Stimulated activated CD4-positive, alpha-beta T cell treated with anti-CD3 and anti-CD28 coated beads, Interleukin-1b, Interleukin-23, amount 100 ng/mL, for 24 hours (primary cell): ENCODE results near the gene LIMA1.
"Not testable (repeated sequence)": the region's sequence is repeated elsewhere in the genome, so short reads cannot be mapped to it uniquely, and the experiment has no call there.

Source experiments
- DNase-seq, 4 experiments: peaks; one replicate each; pipeline ENCODE4 v3.0.0-alpha.2; 2020; ENCODE audit warnings: low read depth in 4 of 4, low spot score in 1 of 4

Gene LIMA1

GRCh38 chr12:50248883-50249282, 34.4 kb downstream of the LIMA1 start:
- DNase-seq: no peak

GRCh38 chr12:50248411-50248810, 34.9 kb downstream of the LIMA1 start:
- no peak for DNase-seq

- DNase-seq: not testable (repeated sequence)
Observed at GRCh38 chr12:50247665-50248064, 35.7 kb downstream of the LIMA1 start.

GRCh38 chr12:50246873-50247612, 36.3 kb downstream of the LIMA1 start:
- peak in 3 of 4 experiments; percentile 4 to 39 (median 20) for DNase-seq

- no peak for DNase-seq
Observed at GRCh38 chr12:50246197-50246865, 37.0 kb downstream of the LIMA1 start.

- DNase-seq: no peak
Observed at GRCh38 chr12:50243507-50243906, 39.8 kb downstream of the LIMA1 start.

GRCh38 chr12:50242751-50243191, 40.5 kb downstream of the LIMA1 start:
- no peak for DNase-seq

GRCh38 chr12:50241178-50241577, 42.1 kb downstream of the LIMA1 start:
- no peak for DNase-seq

GRCh38 chr12:50240792-50241114, 42.6 kb downstream of the LIMA1 start:
- DNase-seq: no peak

- no peak for DNase-seq
Observed at GRCh38 chr12:50240096-50240791, 43.1 kb downstream of the LIMA1 start.

- DNase-seq: no peak
Observed at GRCh38 chr12:50239355-50239891, 43.9 kb downstream of the LIMA1 start.

- peak in 1 of 4 experiments; percentile 25 for DNase-seq
Observed at GRCh38 chr12:50234347-50234746, 49.0 kb downstream of the LIMA1 start.

- DNase-seq: no peak
Observed at GRCh38 chr12:50232771-50233209, 50.5 kb downstream of the LIMA1 start.

GRCh38 chr12:50232206-50232605, 51.1 kb downstream of the LIMA1 start:
- DNase-seq: no peak

- DNase-seq: no peak
Observed at GRCh38 chr12:50231346-50231745, 52.0 kb downstream of the LIMA1 start.

GRCh38 chr12:50230217-50230616, 53.1 kb downstream of the LIMA1 start:
- DNase-seq: no peak

- DNase-seq: peak in 2 of 4 experiments; percentile 5 to 21
Observed at GRCh38 chr12:50224026-50224692, 59.2 kb downstream of the LIMA1 start.

GRCh38 chr12:50222275-50222783, 61.0 kb downstream of the LIMA1 start:
- peak in 1 of 4 experiments; percentile 3 for DNase-seq

GRCh38 chr12:50221228-50222008, 61.9 kb downstream of the LIMA1 start:
- DNase-seq: no peak

- DNase-seq: peak in 2 of 4 experiments; percentile 10 to 40
Observed at GRCh38 chr12:50220363-50220995, 62.8 kb downstream of the LIMA1 start.
